ENCODE data around the gene MYRIP. TPM values are rescaled to one million over a fixed set of nuclear protein-coding genes. Genes with fewer than 3 reads are reported as not detected.

MYRIP gene
- total and polyA plus RNA-seq, 11 donors = 0.42 to 2.2 (median 0.90) TPM

DNA sequence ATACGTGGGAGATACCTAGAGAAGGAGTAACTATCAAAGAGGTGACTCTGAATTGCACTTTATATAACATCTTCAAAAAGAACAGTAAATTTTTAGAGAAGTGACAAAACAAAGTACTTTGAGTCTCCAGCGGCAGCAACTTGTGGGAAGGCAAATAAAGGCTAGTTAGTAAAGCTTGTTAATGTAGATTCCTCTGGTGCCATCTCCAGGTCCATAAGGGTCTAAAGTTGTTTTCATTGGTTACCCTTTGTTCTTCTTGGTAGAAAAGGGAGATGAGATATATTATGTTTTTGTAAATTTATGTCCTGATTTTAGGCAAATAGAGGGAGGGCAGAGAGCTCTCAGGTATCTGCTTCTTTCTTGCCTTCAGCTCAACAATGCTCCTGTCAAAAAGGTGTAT is 161.6 kb downstream of the MYRIP start:
- Histone ChIP-seq H3K27ac (no peak overlapping the region), H3K36me3 (no peaks in the 10 kb centered on the region), H3K4me1 (no peaks in the 10 kb centered on the region), H3K27me3 (peaks cover 0 to 5% (median 0%) of the 10 kb centered on the region in 9 donors), H3K9me3 (peaks cover 0 to 7% (median 0%) of the 10 kb centered on the region in 12 donors), H3K4me3 (no peak overlapping the region)
- intact Hi-C loops (cut with DNase I) = no loop called here
- TF ChIP-seq POLR2A (IDR thresholded peaks at IDR 0.05) = no peak
- TF ChIP-seq, protein P1, sequence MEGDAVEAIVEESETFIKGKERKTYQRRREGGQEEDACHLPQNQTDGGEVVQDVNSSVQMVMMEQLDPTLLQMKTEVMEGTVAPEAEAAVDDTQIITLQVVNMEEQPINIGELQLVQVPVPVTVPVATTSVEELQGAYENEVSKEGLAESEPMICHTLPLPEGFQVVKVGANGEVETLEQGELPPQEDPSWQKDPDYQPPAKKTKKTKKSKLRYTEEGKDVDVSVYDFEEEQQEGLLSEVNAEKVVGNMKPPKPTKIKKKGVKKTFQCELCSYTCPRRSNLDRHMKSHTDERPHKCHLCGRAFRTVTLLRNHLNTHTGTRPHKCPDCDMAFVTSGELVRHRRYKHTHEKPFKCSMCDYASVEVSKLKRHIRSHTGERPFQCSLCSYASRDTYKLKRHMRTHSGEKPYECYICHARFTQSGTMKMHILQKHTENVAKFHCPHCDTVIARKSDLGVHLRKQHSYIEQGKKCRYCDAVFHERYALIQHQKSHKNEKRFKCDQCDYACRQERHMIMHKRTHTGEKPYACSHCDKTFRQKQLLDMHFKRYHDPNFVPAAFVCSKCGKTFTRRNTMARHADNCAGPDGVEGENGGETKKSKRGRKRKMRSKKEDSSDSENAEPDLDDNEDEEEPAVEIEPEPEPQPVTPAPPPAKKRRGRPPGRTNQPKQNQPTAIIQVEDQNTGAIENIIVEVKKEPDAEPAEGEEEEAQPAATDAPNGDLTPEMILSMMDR (IDR thresholded peaks at IDR 0.05) = no peak
- DNase-seq = no peak
- no peak for ATAC-seq
- 84 to 89% (median 85%) methylated on average over 2 of the region's 2 CpGs for WGBS, 4 donors

DNA sequence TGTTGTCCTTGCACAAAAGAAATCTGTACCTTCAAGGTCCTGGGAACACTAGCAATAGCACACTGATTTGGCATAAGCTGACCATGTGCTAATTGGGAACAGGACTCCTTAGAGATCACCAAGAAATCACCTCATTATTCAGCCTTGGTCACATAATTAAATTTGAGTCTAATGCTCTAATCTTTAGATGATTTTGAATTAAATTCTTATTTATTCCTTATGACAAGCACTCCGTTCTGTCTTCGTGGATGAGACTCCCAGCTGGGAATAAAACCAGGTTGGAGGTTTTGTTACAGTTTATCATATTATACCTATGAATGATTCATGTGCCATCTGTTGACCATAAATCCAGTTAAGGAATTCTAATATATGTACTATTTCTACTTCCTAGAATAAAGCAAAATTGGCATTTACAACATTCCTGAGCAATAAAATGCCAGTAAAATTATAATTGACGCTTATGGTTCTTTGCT is 162.2 kb downstream of the MYRIP start:
- Histone ChIP-seq H3K9me3 (peaks cover 0 to 13% (median 0%) of the 10 kb centered on the region in 12 donors), H3K4me1 (no peaks in the 10 kb centered on the region), H3K36me3 (no peaks in the 10 kb centered on the region), H3K27me3 (peaks cover 0 to 5% (median 0%) of the 10 kb centered on the region in 9 donors), H3K27ac (no peak overlapping the region), H3K4me3 (no peak overlapping the region)
- TF ChIP-seq POLR2A (IDR thresholded peaks at IDR 0.05) = no peak
- TF ChIP-seq, protein P1 (IDR thresholded peaks at IDR 0.05) = no peak
- WGBS, 4 donors = 90 to 98% (median 94%) methylated on average over 3 of the region's 3 CpGs
- intact Hi-C loops (cut with DNase I) = no loop called here
- no peak for DNase-seq
- ATAC-seq = no peak

DNA sequence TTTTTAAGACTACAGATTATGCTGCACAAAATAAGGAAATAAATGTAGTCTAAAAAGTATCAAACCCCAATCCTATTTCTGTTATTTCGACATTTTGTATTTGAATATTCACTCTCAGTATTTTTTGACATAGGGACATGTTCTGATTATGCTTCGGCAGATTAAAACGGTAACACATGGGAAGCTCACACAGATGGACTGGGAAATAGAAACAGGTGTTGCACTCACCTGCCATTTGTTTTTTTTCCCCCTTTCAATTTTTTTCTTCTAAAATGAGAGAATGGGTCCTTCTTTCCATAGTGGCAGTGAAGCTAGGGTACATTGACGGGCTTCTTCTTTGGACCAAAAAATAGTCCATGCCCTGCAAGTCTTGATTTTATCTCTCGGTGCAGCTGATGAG is 163.1 kb downstream of the MYRIP start:
- H3K4me3 ChIP-seq = no peak overlapping the region
- H3K27ac ChIP-seq = no peak overlapping the region
- TF ChIP-seq, protein P1 (IDR thresholded peaks at IDR 0.05) = no peak
- no peak for TF ChIP-seq POLR2A (IDR thresholded peaks at IDR 0.05)
- no peak for ATAC-seq
- H3K36me3 ChIP-seq = no peaks in the 10 kb centered on the region
- H3K27me3 ChIP-seq = peaks cover 0 to 5% (median 0%) of the 10 kb centered on the region in 9 donors
- H3K4me1 ChIP-seq = no peaks in the 10 kb centered on the region
- H3K9me3 ChIP-seq = peaks cover 0 to 14% (median 0%) of the 10 kb centered on the region in 12 donors
- WGBS, 4 donors = 80 to 93% (median 90%) methylated on average over 5 of the region's 5 CpGs
- intact Hi-C loops (cut with DNase I) = no loop called here
- no peak for DNase-seq

DNA sequence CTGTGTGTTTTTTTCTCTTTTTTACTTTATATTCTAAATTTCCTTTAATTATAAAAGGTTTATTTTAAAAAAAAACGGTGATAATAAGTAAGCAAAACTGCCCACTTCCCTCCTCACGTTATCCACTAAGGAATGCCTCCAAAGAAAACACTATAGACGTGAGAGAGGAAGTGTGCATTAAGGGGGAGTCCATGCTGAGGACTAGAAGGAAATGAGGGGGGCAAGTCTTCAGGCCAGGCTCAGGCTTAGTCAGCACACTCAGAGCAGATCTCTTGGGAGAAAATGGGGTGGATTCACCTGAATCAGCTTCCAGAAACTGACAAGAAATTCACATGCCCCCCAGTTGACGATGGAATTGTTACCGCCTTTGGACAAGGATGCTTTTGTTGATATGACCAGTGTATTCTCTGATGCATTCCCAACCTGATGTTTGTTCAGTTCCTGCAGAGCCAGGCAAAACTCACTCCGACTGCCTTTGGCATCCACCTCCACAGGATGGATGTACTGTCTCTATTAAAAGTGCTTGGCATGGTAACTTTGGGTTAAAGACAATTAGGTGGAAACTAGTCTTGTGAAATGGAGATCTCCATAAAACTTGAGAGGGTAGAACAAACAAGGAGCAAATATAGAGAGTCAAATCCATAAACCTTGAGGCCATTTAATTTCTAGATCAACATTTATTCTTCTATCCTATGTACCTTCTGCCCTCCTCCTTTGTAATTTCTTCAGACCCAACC is 167.8 kb downstream of the MYRIP start:
- no peaks in the 10 kb centered on the region for H3K27me3 ChIP-seq
- 53 to 57% (median 54%) methylated on average over 6 of the region's 6 CpGs for WGBS, 4 donors
- ATAC-seq (no peak), DNase-seq (no peak)
- TF ChIP-seq, protein P1 (IDR thresholded peaks at IDR 0.05) = no peak
- TF ChIP-seq POLR2A (IDR thresholded peaks at IDR 0.05) = no peak
- H3K9me3 ChIP-seq = peaks cover 0 to 7% (median 0%) of the 10 kb centered on the region in 12 donors
- intact Hi-C loops (cut with DNase I) = no loop called here
- no peaks in the 10 kb centered on the region for H3K36me3 ChIP-seq
- H3K4me3 ChIP-seq = no peak overlapping the region
- peaks cover 0 to 8% (median 0%) of the 10 kb centered on the region in 12 donors for H3K4me1 ChIP-seq
- no peak overlapping the region for H3K27ac ChIP-seq
